Measurements from ENCODE around the gene PRKCI.

PRKCI gene

GRCh38 chr3:170232266-170232665 is 10.0 kb downstream of the PRKCI start:
- TF ChIP-seq CTCF (IDR thresholded peaks at IDR 0.05), result no peak

- no peak for TF ChIP-seq CTCF (IDR thresholded peaks at IDR 0.05)
Observed at GRCh38 chr3:170233530-170233929, 11.3 kb downstream of the PRKCI start.

GRCh38 chr3:170240142-170240541 is 17.9 kb downstream of the PRKCI start:
- no peak for TF ChIP-seq CTCF (IDR thresholded peaks at IDR 0.05)

- no peak for TF ChIP-seq CTCF (IDR thresholded peaks at IDR 0.05)
Observed at GRCh38 chr3:170240671-170241070, 18.4 kb downstream of the PRKCI start.

- no peak for TF ChIP-seq CTCF (IDR thresholded peaks at IDR 0.05)
Observed at GRCh38 chr3:170244576-170244975, 22.4 kb downstream of the PRKCI start.

GRCh38 chr3:170247875-170248274 is 25.7 kb downstream of the PRKCI start:
- no peak for TF ChIP-seq CTCF (IDR thresholded peaks at IDR 0.05)

GRCh38 chr3:170256597-170256996 is 34.4 kb downstream of the PRKCI start:
- no peak for TF ChIP-seq CTCF (IDR thresholded peaks at IDR 0.05)

- TF ChIP-seq CTCF (IDR thresholded peaks at IDR 0.05), result no peak
Observed at GRCh38 chr3:170257145-170257544, 34.9 kb downstream of the PRKCI start.
